ENCODE measurements around the gene AEBP1. TPM values are rescaled to one million over a fixed set of nuclear protein-coding genes. Genes with fewer than 3 reads are reported as not detected.

Gene AEBP1
- total RNA-seq, 1 donor from 2014 or later, result 272 TPM

DNA sequence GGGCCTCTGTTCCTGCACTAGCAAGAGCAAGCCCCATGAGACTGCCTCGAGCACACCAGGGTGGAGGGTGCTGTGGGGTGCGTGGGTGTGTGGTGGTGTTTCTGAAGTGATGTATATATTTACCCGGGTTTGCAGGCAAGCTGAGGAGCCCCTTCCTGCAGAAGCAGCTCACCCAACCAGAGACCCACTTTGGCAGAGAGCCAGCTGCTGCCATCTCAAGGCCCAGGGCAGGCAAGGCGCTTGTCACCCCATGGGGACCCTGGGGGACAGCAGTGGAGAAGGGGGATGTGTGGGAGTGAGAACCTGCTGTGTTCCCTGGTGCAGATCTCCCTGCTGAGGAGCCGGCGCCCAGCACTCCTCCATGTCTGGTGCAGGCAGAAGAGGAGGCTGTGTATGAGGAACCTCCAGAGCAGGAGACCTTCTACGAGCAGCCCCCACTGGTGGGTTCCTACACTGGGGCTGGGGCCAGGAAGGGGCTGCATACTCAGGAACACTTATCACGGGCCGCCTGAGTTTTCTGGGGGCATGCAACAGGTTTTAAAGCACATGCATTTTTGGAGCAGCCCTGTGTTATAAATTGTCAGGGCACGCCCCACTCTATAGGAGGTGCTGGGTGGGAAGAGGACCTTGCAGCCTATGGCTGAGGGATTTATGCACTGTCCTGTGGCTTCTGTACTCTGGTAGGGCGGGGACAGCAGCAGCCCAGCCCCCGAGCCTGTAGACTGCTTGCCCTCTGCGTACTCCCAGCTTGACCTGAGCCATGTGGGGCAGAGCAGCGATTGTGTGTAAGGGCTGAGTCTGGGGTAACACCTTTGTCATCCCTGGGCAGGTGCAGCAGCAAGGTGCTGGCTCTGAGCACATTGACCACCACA lies 44.7 kb upstream of the AEBP1 start:
- Histone ChIP-seq H3K27me3 (no peaks in the 10 kb centered on the region), H3K9me3 (no peaks in the 10 kb centered on the region), H3K4me3 (no peak overlapping the region), H3K36me3 (peaks cover 77% of the 10 kb centered on the region), H3K27ac (no peak overlapping the region), H3K4me1 (no peaks in the 10 kb centered on the region)
- ATAC-seq (no peak), DNase-seq (peak; percentile 53)
- TF ChIP-seq, protein P1, sequence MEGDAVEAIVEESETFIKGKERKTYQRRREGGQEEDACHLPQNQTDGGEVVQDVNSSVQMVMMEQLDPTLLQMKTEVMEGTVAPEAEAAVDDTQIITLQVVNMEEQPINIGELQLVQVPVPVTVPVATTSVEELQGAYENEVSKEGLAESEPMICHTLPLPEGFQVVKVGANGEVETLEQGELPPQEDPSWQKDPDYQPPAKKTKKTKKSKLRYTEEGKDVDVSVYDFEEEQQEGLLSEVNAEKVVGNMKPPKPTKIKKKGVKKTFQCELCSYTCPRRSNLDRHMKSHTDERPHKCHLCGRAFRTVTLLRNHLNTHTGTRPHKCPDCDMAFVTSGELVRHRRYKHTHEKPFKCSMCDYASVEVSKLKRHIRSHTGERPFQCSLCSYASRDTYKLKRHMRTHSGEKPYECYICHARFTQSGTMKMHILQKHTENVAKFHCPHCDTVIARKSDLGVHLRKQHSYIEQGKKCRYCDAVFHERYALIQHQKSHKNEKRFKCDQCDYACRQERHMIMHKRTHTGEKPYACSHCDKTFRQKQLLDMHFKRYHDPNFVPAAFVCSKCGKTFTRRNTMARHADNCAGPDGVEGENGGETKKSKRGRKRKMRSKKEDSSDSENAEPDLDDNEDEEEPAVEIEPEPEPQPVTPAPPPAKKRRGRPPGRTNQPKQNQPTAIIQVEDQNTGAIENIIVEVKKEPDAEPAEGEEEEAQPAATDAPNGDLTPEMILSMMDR (IDR thresholded peaks at IDR 0.05), result no peak
- intact Hi-C loops (cut with DNase I), result no loop called here

DNA sequence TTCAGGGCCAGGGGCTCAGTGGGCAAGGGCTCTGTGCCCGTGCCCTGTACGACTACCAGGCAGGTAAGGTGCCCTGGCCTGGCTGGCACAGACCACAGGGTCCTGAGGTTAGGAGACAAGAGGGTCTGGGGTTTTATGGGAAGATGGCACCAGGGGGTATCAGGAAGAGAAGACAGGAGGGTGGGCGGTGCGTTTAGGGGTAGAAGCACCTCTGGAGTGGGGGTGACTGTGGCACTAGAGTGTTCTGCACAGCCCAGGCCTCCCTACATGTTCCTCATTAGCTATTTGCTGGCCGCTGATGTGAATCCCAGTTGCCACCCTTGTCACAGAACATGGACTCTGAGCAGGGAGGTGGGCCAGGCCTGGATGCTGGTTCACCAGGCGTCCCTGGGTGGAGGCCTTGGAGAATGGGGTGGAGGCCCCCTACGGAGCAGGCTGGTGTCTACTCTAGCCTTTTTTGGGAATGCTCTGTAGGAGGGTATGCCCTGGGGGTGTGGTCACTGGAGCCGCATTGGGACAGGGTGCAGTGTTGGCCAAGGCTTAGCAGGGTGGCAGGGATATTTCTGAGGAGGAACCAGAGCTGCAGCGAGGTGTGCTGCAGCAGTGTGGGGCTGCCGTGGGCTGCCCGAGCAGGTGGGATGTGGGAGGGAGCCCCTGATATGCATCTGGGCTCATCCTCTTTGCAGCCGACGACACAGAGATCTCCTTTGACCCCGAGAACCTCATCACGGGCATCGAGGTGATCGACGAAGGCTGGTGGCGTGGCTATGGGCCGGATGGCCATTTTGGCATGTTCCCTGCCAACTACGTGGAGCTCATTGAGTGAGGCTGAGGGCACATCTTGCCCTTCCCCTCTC lies 43.8 kb upstream of the AEBP1 start:
- Histone ChIP-seq H3K4me3 (no peak overlapping the region), H3K4me1 (peaks cover 3% of the 10 kb centered on the region), H3K27me3 (no peaks in the 10 kb centered on the region), H3K27ac (no peak overlapping the region), H3K9me3 (no peaks in the 10 kb centered on the region), H3K36me3 (peaks cover 69% of the 10 kb centered on the region)
- ATAC-seq, result no peak
- TF ChIP-seq, protein P1 (IDR thresholded peaks at IDR 0.05), result no peak
- DNase-seq, result peak; percentile 55
- intact Hi-C loops (cut with DNase I), result no loop called here

DNA sequence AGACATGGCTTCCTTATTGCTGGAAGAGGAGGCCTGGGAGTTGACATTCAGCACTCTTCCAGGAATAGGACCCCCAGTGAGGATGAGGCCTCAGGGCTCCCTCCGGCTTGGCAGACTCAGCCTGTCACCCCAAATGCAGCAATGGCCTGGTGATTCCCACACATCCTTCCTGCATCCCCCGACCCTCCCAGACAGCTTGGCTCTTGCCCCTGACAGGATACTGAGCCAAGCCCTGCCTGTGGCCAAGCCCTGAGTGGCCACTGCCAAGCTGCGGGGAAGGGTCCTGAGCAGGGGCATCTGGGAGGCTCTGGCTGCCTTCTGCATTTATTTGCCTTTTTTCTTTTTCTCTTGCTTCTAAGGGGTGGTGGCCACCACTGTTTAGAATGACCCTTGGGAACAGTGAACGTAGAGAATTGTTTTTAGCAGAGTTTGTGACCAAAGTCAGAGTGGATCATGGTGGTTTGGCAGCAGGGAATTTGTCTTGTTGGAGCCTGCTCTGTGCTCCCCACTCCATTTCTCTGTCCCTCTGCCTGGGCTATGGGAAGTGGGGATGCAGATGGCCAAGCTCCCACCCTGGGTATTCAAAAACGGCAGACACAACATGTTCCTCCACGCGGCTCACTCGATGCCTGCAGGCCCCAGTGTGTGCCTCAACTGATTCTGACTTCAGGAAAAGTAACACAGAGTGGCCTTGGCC lies 43.0 kb upstream of the AEBP1 start:
- H3K4me3 ChIP-seq, result no peak overlapping the region
- no peaks in the 10 kb centered on the region for H3K27me3 ChIP-seq
- H3K4me1 ChIP-seq, result peaks cover 10% of the 10 kb centered on the region
- no peaks in the 10 kb centered on the region for H3K9me3 ChIP-seq
- intact Hi-C loops (cut with DNase I), result no loop called here
- H3K36me3 ChIP-seq, result peaks cover 62% of the 10 kb centered on the region
- ATAC-seq (no peak), DNase-seq (peak; percentile 40)
- H3K27ac ChIP-seq, result no peak overlapping the region
- TF ChIP-seq, protein P1 (IDR thresholded peaks at IDR 0.05), result no peak

DNA sequence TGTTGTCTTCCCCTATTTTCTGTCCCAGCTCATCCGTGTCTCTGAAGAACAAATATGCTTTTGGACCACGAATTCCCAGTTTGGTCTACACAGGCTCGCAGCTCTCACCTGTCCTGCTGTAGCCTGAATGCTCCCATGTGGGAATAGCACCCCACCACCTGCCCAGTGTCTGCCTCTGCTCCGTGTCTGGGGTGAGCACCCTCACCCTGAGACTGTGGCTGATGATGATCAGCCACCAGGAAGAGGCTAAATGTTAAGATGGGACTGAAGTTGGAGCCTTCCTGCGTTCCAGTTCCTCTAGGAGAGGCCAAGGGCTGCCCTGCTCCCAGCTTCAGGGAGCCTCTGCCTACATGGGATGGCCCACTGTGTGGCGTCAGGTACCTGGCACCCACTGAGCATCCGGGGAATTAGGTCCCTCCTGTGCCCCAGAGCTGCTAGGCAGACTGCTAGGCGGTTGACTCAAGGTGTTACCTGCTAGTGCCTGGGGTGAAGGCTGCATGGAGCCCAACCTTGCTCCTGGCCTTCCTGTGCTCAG lies 42.4 kb upstream of the AEBP1 start:
- H3K4me3 ChIP-seq, result no peak overlapping the region
- no peak for ATAC-seq
- peaks cover 56% of the 10 kb centered on the region for H3K36me3 ChIP-seq

More for the DNA sequence above, 42.4 kb upstream of the AEBP1 start:
- peak; percentile 36 for DNase-seq
- H3K27me3 ChIP-seq, result no peaks in the 10 kb centered on the region
- peaks cover 10% of the 10 kb centered on the region for H3K4me1 ChIP-seq
- H3K9me3 ChIP-seq, result no peaks in the 10 kb centered on the region
- TF ChIP-seq, protein P1 (IDR thresholded peaks at IDR 0.05), result no peak
- intact Hi-C loops (cut with DNase I), result no loop called here
- H3K27ac ChIP-seq, result no peak overlapping the region

Data from upper lobe of right lung (tissue), 1 donor.